ENCODE measurements around the gene C1orf74.

The C1orf74 gene

GRCh38 chr1:209829716-209830115 lies 45.4 kb upstream of the C1orf74 start:
- H3K27me3 ChIP-seq (ENCODE audit: insufficient read depth, poor library complexity, severe bottlenecking): no peaks in the 10 kb centered on the region
- H3K27ac ChIP-seq (replicated peaks): no peak overlapping the region
- DNase-seq (ENCODE audit: low read depth in 1 of 2, low spot score in 1 of 2): no peak
- TF ChIP-seq, protein P1, sequence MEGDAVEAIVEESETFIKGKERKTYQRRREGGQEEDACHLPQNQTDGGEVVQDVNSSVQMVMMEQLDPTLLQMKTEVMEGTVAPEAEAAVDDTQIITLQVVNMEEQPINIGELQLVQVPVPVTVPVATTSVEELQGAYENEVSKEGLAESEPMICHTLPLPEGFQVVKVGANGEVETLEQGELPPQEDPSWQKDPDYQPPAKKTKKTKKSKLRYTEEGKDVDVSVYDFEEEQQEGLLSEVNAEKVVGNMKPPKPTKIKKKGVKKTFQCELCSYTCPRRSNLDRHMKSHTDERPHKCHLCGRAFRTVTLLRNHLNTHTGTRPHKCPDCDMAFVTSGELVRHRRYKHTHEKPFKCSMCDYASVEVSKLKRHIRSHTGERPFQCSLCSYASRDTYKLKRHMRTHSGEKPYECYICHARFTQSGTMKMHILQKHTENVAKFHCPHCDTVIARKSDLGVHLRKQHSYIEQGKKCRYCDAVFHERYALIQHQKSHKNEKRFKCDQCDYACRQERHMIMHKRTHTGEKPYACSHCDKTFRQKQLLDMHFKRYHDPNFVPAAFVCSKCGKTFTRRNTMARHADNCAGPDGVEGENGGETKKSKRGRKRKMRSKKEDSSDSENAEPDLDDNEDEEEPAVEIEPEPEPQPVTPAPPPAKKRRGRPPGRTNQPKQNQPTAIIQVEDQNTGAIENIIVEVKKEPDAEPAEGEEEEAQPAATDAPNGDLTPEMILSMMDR (IDR thresholded peaks at IDR 0.05; ENCODE audit: insufficient read depth, low read length): no peak
- TF ChIP-seq SPI1 (IDR thresholded peaks at IDR 0.05; ENCODE audit: borderline replicate concordance, low read depth): no peak
- TF ChIP-seq POLR2AphosphoS5 (IDR thresholded peaks at IDR 0.05; ENCODE audit: low read depth): no peak
- no peak for TF ChIP-seq GABPA (IDR thresholded peaks at IDR 0.05; ENCODE audit: low read depth)
- H3K4me3 ChIP-seq (replicated peaks; ENCODE audit: insufficient read depth, low read length): no peak overlapping the region

GRCh38 chr1:209827384-209828262 lies 43.3 kb upstream of the C1orf74 start, which contains the start of gene UTP25:
Gene UTP25, plus strand, starts transcription at chr1:209827972. Its CDS starts 92 bp downstream, at chr1:209828064.
- peak; percentile 96 for TF ChIP-seq POLR2AphosphoS5 (IDR thresholded peaks at IDR 0.05; ENCODE audit: low read depth)
- peak; percentile 57 for TF ChIP-seq REST (IDR thresholded peaks at IDR 0.05; ENCODE audit: insufficient replicate concordance, low read depth)
- TF ChIP-seq, protein P1 (IDR thresholded peaks at IDR 0.05; ENCODE audit: insufficient read depth, low read length): peak; percentile 53
- peak; percentile 59; the same call in 1 of the 2 replicates for TF ChIP-seq SPI1 (IDR thresholded peaks at IDR 0.05; ENCODE audit: borderline replicate concordance, low read depth)
- TF ChIP-seq GABPA (IDR thresholded peaks at IDR 0.05; ENCODE audit: low read depth): peak; percentile 75
- DNase-seq (ENCODE audit: low read depth in 1 of 2, low spot score in 1 of 2): peak; percentile 98
- no peaks in the 10 kb centered on the region for H3K27me3 ChIP-seq (ENCODE audit: insufficient read depth, poor library complexity, severe bottlenecking)
- H3K27ac ChIP-seq (replicated peaks): peak within 1 kb of the TSS; percentile 67
- H3K4me3 ChIP-seq (replicated peaks; ENCODE audit: insufficient read depth, low read length): peak within 1 kb of the TSS; percentile 78

GRCh38 chr1:209825591-209826434 lies 41.5 kb upstream of the C1orf74 start:
- TF ChIP-seq, protein P1 (IDR thresholded peaks at IDR 0.05; ENCODE audit: insufficient read depth, low read length): no peak
- no peak for TF ChIP-seq SPI1 (IDR thresholded peaks at IDR 0.05; ENCODE audit: borderline replicate concordance, low read depth)
- TF ChIP-seq REST (IDR thresholded peaks at IDR 0.05; ENCODE audit: insufficient replicate concordance, low read depth): no peak
- no peak for TF ChIP-seq POLR2AphosphoS5 (IDR thresholded peaks at IDR 0.05; ENCODE audit: low read depth)
- TF ChIP-seq GABPA (IDR thresholded peaks at IDR 0.05; ENCODE audit: low read depth): no peak
- DNase-seq (ENCODE audit: low read depth in 1 of 2, low spot score in 1 of 2): no peak
- H3K27me3 ChIP-seq (ENCODE audit: insufficient read depth, poor library complexity, severe bottlenecking): no peaks in the 10 kb centered on the region
- H3K4me3 ChIP-seq (replicated peaks; ENCODE audit: insufficient read depth, low read length): no peak overlapping the region
- H3K27ac ChIP-seq (replicated peaks): no peak overlapping the region

Data from HL-60 (cell line).